Stimulated activated CD4-positive, alpha-beta T cell treated with anti-CD3 and anti-CD28 coated beads, Interleukin-12 subunit alpha, Interleukin-12 subunit beta, amount 100 ng/mL, for 24 hours (primary cell): ENCODE results near the gene FAF1.

Experiments used
- DNase-seq, 2 experiments: peaks; one replicate each; pipeline ENCODE4 v3.0.0-alpha.2; 2020; ENCODE audit warnings: low read depth in 2 of 2

Gene FAF1

DNA sequence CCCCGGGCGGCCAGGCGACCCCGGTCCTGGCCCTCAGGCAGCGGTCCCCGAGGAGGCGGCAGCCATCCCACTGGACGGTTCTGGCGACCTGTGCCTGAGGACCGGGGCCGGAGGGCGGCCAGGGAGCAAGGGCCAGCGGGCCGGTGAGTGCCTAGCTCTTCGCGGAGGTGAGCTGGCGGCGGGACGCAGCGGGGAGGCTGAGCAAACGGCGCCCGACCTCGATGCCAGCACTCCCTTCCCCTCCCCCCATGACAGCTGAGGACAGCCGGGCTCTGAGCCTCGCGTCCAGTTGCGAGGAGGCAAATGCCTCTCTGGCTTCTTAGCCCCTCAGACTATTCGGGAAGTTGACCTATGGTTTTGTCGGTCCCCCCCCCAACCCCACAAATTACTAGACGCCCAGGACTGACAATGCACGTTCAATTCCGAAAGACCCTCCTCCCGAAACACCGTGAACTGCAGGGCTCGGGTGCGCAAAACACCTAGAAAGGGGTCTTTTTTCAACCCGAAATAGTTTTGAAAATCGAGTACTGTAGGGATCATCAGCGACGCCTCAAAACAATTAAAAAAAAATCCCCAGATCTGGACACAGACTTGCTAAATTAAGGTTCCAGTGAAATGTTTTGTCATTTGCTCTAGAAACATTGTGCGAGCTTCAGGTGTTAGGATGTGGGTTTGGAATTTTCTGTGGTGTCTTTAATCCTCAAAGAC, 18.2 kb upstream of the FAF1 start:
- DNase-seq = no peak

DNA sequence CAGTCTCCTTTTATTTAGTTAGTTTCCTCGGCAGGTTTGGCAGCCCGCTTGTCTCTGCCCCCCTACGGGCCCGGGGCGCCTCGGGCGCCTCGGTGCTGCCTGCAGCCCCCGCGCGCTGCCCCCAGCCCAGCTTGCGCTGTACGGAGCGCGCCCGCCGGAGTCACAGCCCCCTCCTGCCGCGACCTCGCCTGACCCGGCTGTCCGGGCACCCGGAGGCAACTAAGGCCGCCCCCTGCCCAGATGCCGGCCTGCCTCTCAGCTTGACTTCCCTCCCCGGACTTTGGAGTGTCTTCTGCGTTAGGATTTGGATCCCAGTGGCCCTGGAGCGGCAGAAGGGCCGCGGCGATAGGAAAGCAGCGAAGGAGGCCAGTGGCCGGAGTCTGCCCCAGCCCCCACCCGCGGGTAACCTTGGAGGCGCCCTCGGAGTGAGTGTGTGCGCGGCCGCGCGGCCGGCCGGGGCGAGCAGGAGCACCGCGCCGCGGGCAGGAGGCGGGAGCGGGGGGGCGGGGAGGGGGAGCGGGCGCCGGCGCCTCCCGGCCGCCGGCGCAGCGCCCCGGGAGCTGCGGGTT, 17.6 kb upstream of the FAF1 start:
- no peak for DNase-seq

- no peak for DNase-seq
Measured at GRCh38 chr1:50976890-50977574, 17.0 kb upstream of the FAF1 start.

GRCh38 chr1:50976111-50976889, 16.2 kb upstream of the FAF1 start:
- no peak for DNase-seq

GRCh38 chr1:50975436-50975835, 15.4 kb upstream of the FAF1 start:
- no peak for DNase-seq

DNA sequence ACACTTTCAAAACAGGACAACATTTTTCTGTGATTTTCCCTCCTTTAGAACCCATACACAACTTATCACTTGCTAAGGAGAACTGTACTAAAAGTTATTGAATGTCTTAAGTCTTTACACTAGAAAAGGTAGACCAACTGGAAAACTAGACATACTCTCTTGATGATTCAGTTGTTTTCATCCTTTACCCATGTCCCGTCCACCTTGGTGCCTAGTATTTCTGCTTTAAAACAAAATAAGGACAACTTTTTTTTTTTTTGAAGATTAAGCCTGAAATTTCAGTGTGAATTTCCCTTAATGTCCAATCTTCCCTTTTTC, 14.5 kb upstream of the FAF1 start:
- DNase-seq = no peak

- no peak for DNase-seq
Measured at GRCh38 chr1:50973875-50974617, 14.0 kb upstream of the FAF1 start.

GRCh38 chr1:50973255-50973654, 13.2 kb upstream of the FAF1 start:
- DNase-seq = no peak

DNA sequence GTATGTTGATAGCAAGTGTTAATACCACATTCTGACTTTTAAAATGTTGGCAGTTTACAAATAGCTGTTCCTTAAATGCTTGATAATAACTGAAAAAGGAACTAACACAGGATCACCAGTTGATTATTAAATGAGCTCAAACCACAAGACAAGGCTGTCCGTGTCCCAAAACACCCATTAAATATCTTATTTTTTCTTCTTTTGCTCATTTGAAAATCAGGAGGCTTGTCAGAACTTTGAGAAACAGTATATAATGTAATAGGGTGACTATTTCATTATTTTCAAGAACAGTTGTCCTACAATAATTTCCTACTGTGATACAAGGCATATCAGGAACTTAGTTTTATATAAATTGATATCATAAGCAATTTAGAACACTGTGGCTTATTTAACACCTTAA, 12.7 kb upstream of the FAF1 start:
- no peak for DNase-seq

GRCh38 chr1:50971748-50972305, 11.8 kb upstream of the FAF1 start:
- no peak for DNase-seq

GRCh38 chr1:50970931-50971582, 11.0 kb upstream of the FAF1 start:
- no peak for DNase-seq

DNA sequence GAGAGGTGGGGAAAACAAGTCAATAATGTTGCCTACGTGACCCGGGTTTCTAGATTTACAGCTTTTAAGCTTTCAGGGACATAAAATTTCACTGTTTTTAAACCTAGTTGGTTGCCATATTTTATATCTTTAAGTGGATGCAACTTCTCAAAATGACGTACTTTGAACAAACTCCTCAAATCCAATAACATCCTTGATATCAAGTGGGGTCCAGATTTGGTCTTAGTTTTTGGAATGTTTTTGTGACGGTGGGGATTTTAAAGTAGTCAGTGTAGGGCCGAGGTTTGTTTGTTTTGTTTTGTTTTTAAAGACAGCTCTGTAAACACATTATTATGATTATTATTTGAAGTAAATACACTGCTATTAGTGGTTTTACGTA, 10.4 kb upstream of the FAF1 start:
- DNase-seq = no peak

GRCh38 chr1:50969611-50970508, 9.8 kb upstream of the FAF1 start, which contains the start of gene CDKN2C:
CDKN2C (plus strand) TSS chr1:50970245; CDS start chr1:50970369, 124 bp downstream.
- DNase-seq = peak in 1 of 2 experiments; percentile 8

- DNase-seq = peak; percentile 4 to 28
Measured at GRCh38 chr1:50968821-50969610, 8.9 kb upstream of the FAF1 start.

GRCh38 chr1:50968158-50968820, 8.2 kb upstream of the FAF1 start:
- peak; percentile 62 to 75 for DNase-seq

GRCh38 chr1:50967416-50968157, 7.5 kb upstream of the FAF1 start:
- no peak for DNase-seq

GRCh38 chr1:50966991-50967390, 6.9 kb upstream of the FAF1 start:
- DNase-seq = no peak

DNA sequence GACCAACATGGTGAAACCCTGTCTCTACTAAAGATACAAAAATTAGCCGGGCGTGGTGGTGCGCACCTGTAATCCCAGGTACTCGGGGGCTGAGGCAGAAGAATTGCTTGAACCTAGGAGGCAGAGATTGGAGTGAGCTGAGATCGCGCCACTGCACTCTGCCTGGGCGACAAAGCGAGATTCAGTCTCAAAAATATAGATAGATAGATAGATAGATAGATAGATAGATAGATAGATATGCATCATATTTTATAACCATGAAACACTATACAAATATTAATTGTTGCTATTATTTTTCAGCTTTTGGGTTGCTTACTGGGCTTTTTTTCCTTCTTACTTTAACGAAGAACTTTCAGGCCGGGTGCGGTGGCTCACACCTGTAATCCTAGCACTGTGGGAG, 4.8 kb upstream of the FAF1 start:
- no peak for DNase-seq
